OCI-LY1 (cell line): ENCODE measurements around the gene KDM7A.
A peak's percentile ranks its signal among the peaks of the same experiment; 100 is the strongest.

Experiments
- H2AFZ ChIP-seq: fragments of 200-600 bp; sonication (generic), shearing (Covaris generic); 2 replicates; pipeline ENCODE4 v1.6.0; 2014; ENCODE audit warnings: antibody characterized with exemption, mild to moderate bottlenecking, low read length
- H3F3A ChIP-seq: fragments of 200-600 bp; sonication (generic), shearing (Covaris generic); 2 replicates; pipeline ENCODE4 v1.6.0; 2014; ENCODE audit warnings: mild to moderate bottlenecking, antibody characterized with exemption, low read length, moderate library complexity; ENCODE audit not compliant: insufficient read depth
- H3K27ac ChIP-seq: fragments of 200-600 bp; sonication (generic); 2 replicates; pipeline ENCODE4 v1.5.1; 2014; ENCODE audit warnings: low read length, mixed run types, mild to moderate bottlenecking, low read depth; ENCODE audit not compliant: poor library complexity, severe bottlenecking
- H3K27me3 ChIP-seq: fragments of 200-600 bp; sonication (generic); 2 replicates; pipeline ENCODE4 v1.6.0; 2014; ENCODE audit warnings: antibody characterized with exemption, mild to moderate bottlenecking, low read length, moderate library complexity; ENCODE audit not compliant: insufficient read depth
- H3K36me3 ChIP-seq: fragments of 200-600 bp; sonication (generic); 2 replicates; pipeline ENCODE4 v1.6.1; 2014; ENCODE audit warnings: mild to moderate bottlenecking, antibody characterized with exemption, low read length, moderate library complexity, mixed read lengths; ENCODE audit not compliant: insufficient read depth
- H3K4me1 ChIP-seq: fragments of 200-600 bp; sonication (generic); 2 replicates; pipeline ENCODE4 v1.5.1; 2014; ENCODE audit warnings: mild to moderate bottlenecking, low read length, moderate library complexity; ENCODE audit not compliant: insufficient read depth, severe bottlenecking
- H3K4me2 ChIP-seq: fragments of 200-600 bp; sonication (generic), shearing (Covaris generic); 2 replicates; pipeline ENCODE4 v1.6.1; 2014; ENCODE audit warnings: low read length
- H3K4me3 ChIP-seq: fragments of 200-600 bp; sonication (generic); 2 replicates; pipeline ENCODE4 v1.5.1; 2014; ENCODE audit warnings: low read length, low read depth, mild to moderate bottlenecking, mixed read lengths; ENCODE audit not compliant: poor library complexity, severe bottlenecking
- H3K79me2 ChIP-seq: fragments of 200-600 bp; shearing (Covaris generic); 2 replicates; pipeline ENCODE4 v1.6.1; 2016; ENCODE audit warnings: mixed run types, low read length, mixed read lengths; ENCODE audit not compliant: insufficient read depth
- H3K9ac ChIP-seq: fragments of 200-600 bp; sonication (generic), shearing (Covaris generic); 2 replicates; pipeline ENCODE4 v1.6.1; 2014; ENCODE audit warnings: mild to moderate bottlenecking, low read length, mixed read lengths
- H3K9me2 ChIP-seq: fragments of 200-600 bp; sonication (generic), shearing (Covaris generic); 2 replicates; pipeline ENCODE4 v1.6.1; 2014; ENCODE audit warnings: low read depth, mild to moderate bottlenecking, low read length, mixed read lengths
- H3K9me3 ChIP-seq: fragments of 200-600 bp; shearing (Covaris generic); 2 replicates; pipeline ENCODE4 v1.6.1; 2014; ENCODE audit warnings: low read length, mixed read lengths
- H4K20me1 ChIP-seq: fragments of 200-600 bp; sonication (generic), shearing (Covaris generic); 2 replicates; pipeline ENCODE4 v1.6.0; 2016; ENCODE audit warnings: mild to moderate bottlenecking, low read length; ENCODE audit not compliant: insufficient read depth
- CTCF ChIP-seq: fragments of 200-600 bp; sonication (generic), shearing (Covaris generic); IDR thresholded peaks from 2 replicates; pipeline ENCODE4 v1.5.1; 2017; ENCODE audit warnings: mild to moderate bottlenecking, antibody characterized with exemption, low read length, moderate library complexity, mixed read lengths
- EZH2 ChIP-seq: fragments of 200-600 bp; sonication (generic), shearing (Covaris generic); IDR thresholded peaks from 2 replicates; pipeline ENCODE4 v1.8.0; 2017; ENCODE audit warnings: borderline replicate concordance, mixed run types, mild to moderate bottlenecking, antibody characterized with exemption, low read length, moderate library complexity, mixed read lengths

KDM7A gene

GRCh38 chr7:140067052-140067451 lies 109.7 kb downstream of the KDM7A start:
- Histone ChIP-seq H2AFZ (no peak overlapping the region), H3K79me2 (no peaks in the 10 kb centered on the region), H3K9me3 (peaks cover 16% of the 10 kb centered on the region), H3K9me2 (no peaks in the 10 kb centered on the region), H3K4me3 (no peak overlapping the region), H3F3A (no peaks in the 10 kb centered on the region), H3K4me1 (peaks cover 8% of the 10 kb centered on the region), H3K9ac (no peak overlapping the region), H3K27me3 (no peaks in the 10 kb centered on the region), H3K4me2 (no peak overlapping the region), H3K36me3 (no peaks in the 10 kb centered on the region; the same call in 1 of the 2 replicates), H3K27ac (no peak overlapping the region), H4K20me1 (no peaks in the 10 kb centered on the region)
- TF ChIP-seq EZH2 = no peak
- TF ChIP-seq CTCF = no peak

DNA sequence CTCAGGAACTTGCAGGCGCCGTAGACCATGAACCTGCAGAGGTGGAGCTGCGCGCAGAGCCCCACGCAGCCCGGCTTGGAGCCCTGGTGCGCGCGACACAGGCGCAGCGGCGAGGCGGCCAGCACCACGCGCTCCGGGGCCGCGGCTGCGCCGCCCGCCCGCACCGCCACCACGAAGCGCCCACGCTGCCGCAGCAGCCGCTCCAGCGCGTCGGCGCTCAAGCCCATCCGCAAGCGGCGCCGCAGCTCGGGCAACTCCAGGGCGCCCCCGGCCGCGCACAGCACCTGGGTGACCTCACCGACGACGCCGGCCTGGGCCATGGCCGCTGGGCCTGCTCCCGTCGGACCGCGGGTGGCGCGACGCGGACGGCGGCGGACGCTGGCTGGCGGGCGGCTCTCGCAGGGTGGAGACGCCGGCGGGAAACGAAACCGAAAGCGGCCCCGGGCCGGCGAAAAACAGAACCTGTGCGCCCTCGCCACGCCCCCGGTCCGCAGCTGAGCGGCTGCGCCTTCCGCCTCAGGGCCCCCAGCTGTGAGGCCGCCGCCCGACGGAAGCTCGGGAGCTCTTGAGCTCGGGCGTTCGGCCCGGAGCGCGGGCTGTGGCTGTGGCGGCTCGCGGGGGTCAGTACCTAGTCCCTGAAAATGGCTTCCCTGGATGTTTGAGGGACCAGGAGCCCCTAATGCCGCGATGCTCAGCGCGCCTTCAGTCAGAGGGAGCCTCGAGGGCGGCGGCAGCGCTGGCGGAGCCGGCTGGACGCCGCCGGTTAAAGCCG lies 114.1 kb downstream of the KDM7A start, which contains the start of gene PARP12:
Gene PARP12, minus strand, starts transcription at position 424 of the 772 bp plus-strand sequence. Its CDS starts 104 bp downstream, at position 320.
- H3K4me1 ChIP-seq = peaks cover 32% of the 10 kb centered on the region
- peaks cover 2% of the 10 kb centered on the region for H3K36me3 ChIP-seq
- peak within 1 kb of the TSS; percentile 42 for H3K27ac ChIP-seq
- H4K20me1 ChIP-seq = no peaks in the 10 kb centered on the region
- TF ChIP-seq EZH2 = no peak
- TF ChIP-seq CTCF = no peak
- H3K4me2 ChIP-seq = peak within 1 kb of the TSS; percentile 97
- H2AFZ ChIP-seq = peak within 1 kb of the TSS; percentile 93
- peaks cover 16% of the 10 kb centered on the region; the same call in 1 of the 2 replicates for H3K79me2 ChIP-seq
- H3K9ac ChIP-seq = peak within 1 kb of the TSS; percentile 91
- peak within 1 kb of the TSS; percentile 97 for H3K4me3 ChIP-seq
- H3K9me2 ChIP-seq = no peaks in the 10 kb centered on the region
- no peaks in the 10 kb centered on the region for H3F3A ChIP-seq
- no peaks in the 10 kb centered on the region for H3K27me3 ChIP-seq
- peaks cover 16% of the 10 kb centered on the region for H3K9me3 ChIP-seq

- Histone ChIP-seq H3K9me2 (no peaks in the 10 kb centered on the region), H4K20me1 (no peaks in the 10 kb centered on the region), H3K4me1 (peaks cover 32% of the 10 kb centered on the region), H3K27me3 (no peaks in the 10 kb centered on the region), H3K27ac (peak overlapping the region; percentile 42), H3K4me2 (peak overlapping the region; percentile 97), H3K79me2 (peaks cover 16% of the 10 kb centered on the region; the same call in 1 of the 2 replicates), H3K9ac (peak overlapping the region; percentile 91), H3K36me3 (peaks cover 8% of the 10 kb centered on the region; the same call in 1 of the 2 replicates), H3K4me3 (peak overlapping the region; percentile 97), H3F3A (no peaks in the 10 kb centered on the region), H3K9me3 (peaks cover 12% of the 10 kb centered on the region), H2AFZ (peak overlapping the region; percentile 93)
- TF ChIP-seq CTCF = no peak
- no peak for TF ChIP-seq EZH2
Observed at GRCh38 chr7:140062118-140062527, 114.7 kb downstream of the KDM7A start.
